IMR-90 (cell line): ENCODE results near the gene KCNAB3.

Experiments used
- BHLHE40 ChIP-seq: fragments of 150-350 bp; IDR thresholded peaks from 2 replicates; pipeline ENCODE4 v1.6.1; 2016; ENCODE audit warnings: mild to moderate bottlenecking, low read depth, low read length
- CEBPB ChIP-seq: IDR thresholded peaks from 2 replicates; pipeline ENCODE4 v1.6.1; 2012; ENCODE audit warnings: low read depth, low read length, improper control_type of control experiment
- CTCF ChIP-seq: conservative IDR thresholded peaks from 2 replicates; pipeline ENCODE4 v1.5.1; 2012; ENCODE audit warnings: mild to moderate bottlenecking, low read depth, low read length, improper control_type of control experiment
- POLR2A ChIP-seq: IDR thresholded peaks from 2 replicates; pipeline ENCODE4 v1.6.1; 2012; ENCODE audit warnings: mild to moderate bottlenecking, low read depth, low read length
- RAD21 ChIP-seq: IDR thresholded peaks from 2 replicates; pipeline ENCODE4 v1.6.1; 2012; ENCODE audit warnings: low read length, improper control_type of control experiment
- RCOR1 ChIP-seq: IDR thresholded peaks from 2 replicates; pipeline ENCODE4 v1.6.1; 2012; ENCODE audit warnings: mild to moderate bottlenecking, low read length, improper control_type of control experiment; ENCODE audit not compliant: insufficient replicate concordance
- RFX5 ChIP-seq: IDR thresholded peaks from 2 replicates; pipeline ENCODE4 v1.8.0; 2012; ENCODE audit warnings: low read depth, mild to moderate bottlenecking, low read length, moderate library complexity
- SMC3 ChIP-seq: fragments of 150-350 bp; IDR thresholded peaks from 2 replicates; pipeline ENCODE4 v1.6.1; 2016; ENCODE audit warnings: low read depth, mild to moderate bottlenecking, antibody characterized with exemption, low read length, moderate library complexity
- USF2 ChIP-seq: fragments of 150-350 bp; IDR thresholded peaks from 2 replicates; pipeline ENCODE4 v1.6.1; 2017; ENCODE audit warnings: mild to moderate bottlenecking, antibody characterized with exemption, low read length, low read depth

- TF ChIP-seq POLR2A (no peak), SMC3 (no peak), CTCF (no peak), CEBPB (no peak), USF2 (no peak), RCOR1 (no peak), RFX5 (no peak), BHLHE40 (no peak), RAD21 (no peak)
Measured at GRCh38 chr17:7930841-7931631, 1.4 kb upstream of the KCNAB3 start.
